AG04450 (cell line): Measurements from ENCODE around the gene SPATS1. TPM values are rescaled to one million over a fixed set of nuclear protein-coding genes. Genes with fewer than 3 reads are reported as not detected.

Experiments used
- CTCF ChIA-PET: fragments of 300-600, 350-600 bp; formaldehyde crosslinking; extraction: SDS; loops from one replicate; lab custom pipeline; 2022; ENCODE audit warnings: antibody characterized with exemption, inconsistent platforms; lab: Charles Lee
- POLR2A ChIA-PET: fragments of 350-600 bp; formaldehyde crosslinking; extraction: SDS; loops from one replicate; lab custom pipeline; 2021; ENCODE audit warnings: antibody characterized with exemption, inconsistent platforms; lab: Yijun Ruan, JAX
- DNase-seq: peaks from one replicate; pipeline ENCODE4 v3.0.0-alpha.2; 2011; ENCODE audit warnings: low read depth, low spot score
- H3K27ac ChIP-seq: one replicate; pipeline ENCODE4 v1.5.1; 2012; ENCODE audit warnings: low read depth, low read length, control low read depth
- H3K27me3 ChIP-seq: one replicate; pipeline ENCODE4 v1.6.0; 2012; ENCODE audit warnings: low read length; ENCODE audit not compliant: control insufficient read depth, insufficient read depth
- H3K4me3 ChIP-seq: 2 replicates; pipeline ENCODE4 v1.5.1; 2011; ENCODE audit warnings: mild to moderate bottlenecking, low read depth, low read length, control low read depth
- H3K9me3 ChIP-seq: 2 replicates; pipeline ENCODE4 v1.5.1; 2012; ENCODE audit warnings: low read length; ENCODE audit not compliant: control insufficient read depth, insufficient read depth
- CTCF ChIP-seq: IDR thresholded peaks from 2 replicates; pipeline ENCODE4 v1.5.1; 2011; ENCODE audit warnings: low read depth, low read length, control low read depth, inconsistent platforms
- polyA plus RNA-seq: library from polyadenylated mRNA; depleted of rRNA; stranded (reverse); fragments of >200 nt; gene quantifications from 2 replicates; pipeline ENCODE4 v1.2.3, GENCODE V29; 2011

The SPATS1 gene
- polyA plus RNA-seq, 1 experiment = not detected

DNA sequence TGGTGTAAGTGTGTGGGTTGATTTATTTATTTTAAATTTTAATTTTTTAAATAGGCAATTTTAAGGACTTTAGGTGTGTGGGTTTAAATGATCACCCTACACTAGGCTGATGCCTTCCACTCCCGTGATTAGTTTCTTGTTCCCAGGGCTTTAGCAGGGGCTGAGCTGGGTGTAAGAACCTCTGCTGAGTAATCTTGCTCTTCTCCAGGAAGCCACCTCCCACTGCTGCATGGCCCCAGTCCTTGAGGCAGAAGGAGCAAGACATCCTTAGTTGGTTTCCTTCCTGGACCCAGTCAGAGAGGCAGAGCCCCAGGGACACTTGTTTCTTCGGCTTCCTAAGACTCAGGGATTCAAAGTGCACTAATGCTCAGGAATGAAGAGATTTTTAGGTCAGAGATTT is 25.2 kb downstream of the SPATS1 start:
- TF ChIP-seq CTCF = no peak
- Histone ChIP-seq H3K27me3 (peaks cover 11% of the 10 kb centered on the region), H3K4me3 (no peak overlapping the region), H3K27ac (no peak overlapping the region), H3K9me3 (no peaks in the 10 kb centered on the region)
- CTCF ChIA-PET = no interaction called here
- POLR2A ChIA-PET = no interaction called here
- DNase-seq = no peak

DNA sequence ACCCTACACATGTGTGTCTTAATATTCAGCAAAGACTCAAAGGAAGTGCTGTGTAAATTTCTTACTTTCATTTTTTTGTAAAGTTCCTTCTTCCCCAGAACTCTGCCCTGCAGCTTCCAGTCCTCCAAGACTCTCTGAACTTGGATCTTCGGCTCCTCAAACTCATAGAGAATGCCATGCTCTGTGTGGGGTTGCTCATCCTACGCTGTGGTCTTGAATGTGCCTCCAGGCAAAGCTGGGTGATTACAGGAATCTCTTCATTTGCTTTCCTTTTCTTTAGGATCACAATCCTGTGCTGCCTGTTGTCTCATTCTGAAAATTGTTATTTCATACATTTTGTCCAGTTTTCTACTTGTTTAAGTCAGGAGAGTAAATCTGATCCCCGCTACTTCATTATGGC is 30.6 kb downstream of the SPATS1 start:
- ChIA-PET CTCF (no interaction called here), POLR2A (no interaction called here)
- Histone ChIP-seq H3K27me3 (peaks cover 25% of the 10 kb centered on the region), H3K4me3 (no peak overlapping the region), H3K27ac (no peak overlapping the region), H3K9me3 (no peaks in the 10 kb centered on the region)
- TF ChIP-seq CTCF = no peak
- no peak for DNase-seq

DNA sequence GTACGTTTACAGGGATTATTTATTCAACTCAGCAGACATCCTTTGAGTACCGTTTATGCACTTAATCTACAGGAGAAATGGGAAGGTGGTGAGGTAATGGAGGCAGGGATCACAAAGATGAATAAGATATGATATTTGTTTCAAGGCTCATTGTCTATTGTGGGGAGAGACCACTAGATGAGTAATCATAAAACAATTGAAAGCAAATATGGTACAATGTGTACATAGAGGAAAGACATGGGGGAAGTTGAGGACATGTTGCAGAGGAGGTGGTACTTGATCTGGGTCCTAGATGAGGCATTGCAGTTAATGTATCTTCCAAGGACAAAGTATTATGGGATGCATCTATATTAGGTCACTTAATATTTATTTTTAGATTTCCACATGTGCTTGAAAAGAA is 31.3 kb downstream of the SPATS1 start:
- no peak for DNase-seq
- H3K9me3 ChIP-seq = no peaks in the 10 kb centered on the region
- POLR2A ChIA-PET = interaction anchor here (0.6 kb wide), 1 partner anchor 13 kb away, joined by 4 read pairs; no protein-coding TSS in a partner anchor
- H3K27ac ChIP-seq = no peak overlapping the region
- CTCF ChIA-PET = no interaction called here
- no peak overlapping the region for H3K4me3 ChIP-seq
- no peak for TF ChIP-seq CTCF
- peaks cover 25% of the 10 kb centered on the region for H3K27me3 ChIP-seq

DNA sequence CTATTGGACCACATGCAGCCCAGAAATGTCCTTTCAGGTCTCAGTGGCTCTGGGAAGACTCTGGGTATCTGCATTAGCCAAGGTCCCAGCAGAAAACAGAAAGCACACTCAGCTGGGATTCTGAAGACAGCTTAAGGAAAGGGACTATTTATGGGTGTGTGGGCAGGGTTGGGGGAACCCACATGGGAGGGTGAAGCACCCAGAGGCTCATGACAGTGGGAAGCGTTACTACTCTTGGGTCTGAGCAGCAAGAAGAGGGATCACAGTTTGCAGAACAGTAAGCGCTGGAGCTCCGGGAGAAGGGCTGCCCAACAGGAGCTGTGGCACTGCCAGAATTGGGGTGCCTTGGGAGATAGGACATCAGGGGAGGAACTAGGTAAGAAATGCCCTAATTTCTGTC is 32.6 kb downstream of the SPATS1 start:
- DNase-seq = no peak
- Histone ChIP-seq H3K9me3 (no peaks in the 10 kb centered on the region), H3K27ac (no peak overlapping the region), H3K27me3 (peaks cover 22% of the 10 kb centered on the region), H3K4me3 (no peak overlapping the region)
- ChIA-PET POLR2A (no interaction called here), CTCF (no interaction called here)
- no peak for TF ChIP-seq CTCF

GRCh38 chr6:44377484-44377883 is 35.0 kb downstream of the SPATS1 start:
- CTCF ChIA-PET = no interaction called here
- no peak for TF ChIP-seq CTCF
- no peak for DNase-seq
- H3K4me3 ChIP-seq = no peak overlapping the region
- no peaks in the 10 kb centered on the region for H3K9me3 ChIP-seq
- H3K27ac ChIP-seq = no peak overlapping the region
- peaks cover 24% of the 10 kb centered on the region for H3K27me3 ChIP-seq
- POLR2A ChIA-PET = no interaction called here
